ENCODE data around the gene CD22. TPM values are rescaled to one million over a fixed set of nuclear protein-coding genes. Genes with fewer than 3 reads are reported as not detected.

The CD22 gene
- total RNA-seq, 3 donors from 2014 or later (not counting 1 experiment from before 2014, with no cell fraction given) = 4.3 to 7.0 (median 6.0) TPM

DNA sequence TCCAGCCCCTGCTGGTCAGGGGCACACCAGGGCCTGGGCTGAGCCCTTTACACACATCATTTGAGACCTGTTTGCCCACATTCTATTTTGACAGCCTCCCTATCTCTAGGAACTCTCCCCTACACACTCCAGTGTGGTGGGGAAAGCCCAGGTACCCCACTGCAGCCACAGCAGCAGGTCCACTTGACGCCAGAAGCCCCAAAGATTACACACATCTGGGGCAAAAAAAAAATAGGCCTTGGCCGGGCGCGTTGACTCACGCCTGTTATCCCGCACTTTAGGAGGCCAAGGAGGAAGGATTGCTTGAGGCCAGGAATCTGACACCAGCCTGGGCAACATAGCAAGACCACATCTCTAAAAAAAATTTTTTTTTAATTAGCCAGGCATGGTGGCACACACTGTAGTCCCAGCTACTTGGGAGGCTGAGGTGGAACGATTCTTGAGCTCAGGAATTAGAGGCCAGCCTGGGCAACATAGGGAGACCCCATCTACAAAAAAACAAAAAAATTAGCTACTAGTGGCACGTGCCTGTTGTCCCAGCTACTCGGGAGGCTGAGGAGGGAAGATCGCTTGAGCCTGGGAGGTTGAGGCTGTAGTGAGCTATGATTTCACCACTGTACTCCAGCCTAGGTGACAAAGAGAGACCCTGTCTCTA, 18.0 kb upstream of the CD22 start:
- Mint-ChIP-seq H3K27ac (no peak overlapping the region), H3K4me3 (no peak overlapping the region), H3K27me3 (ENCODE audit: low read depth in 2 of 2) (peaks cover 0 to 8% of the 10 kb centered on the region in 2 donors), H3K4me1 (no peaks in the 10 kb centered on the region), H3K9me3 (no peaks in the 10 kb centered on the region), H3K36me3 (no peaks in the 10 kb centered on the region)
- Histone ChIP-seq H3K27me3 (ENCODE audit: control insufficient read depth, insufficient read depth, low read length) (no peaks in the 10 kb centered on the region), H3K4me3 (ENCODE audit: low read length) (no peak overlapping the region), H3K4me1 (ENCODE audit: control insufficient read depth, insufficient read depth, low read length) (peaks cover 9% of the 10 kb centered on the region), H3K27ac (ENCODE audit: low read length) (no peak overlapping the region), H3K9me3 (ENCODE audit: control insufficient read depth, insufficient read depth, low read length) (no peaks in the 10 kb centered on the region), H3K36me3 (ENCODE audit: control insufficient read depth, insufficient read depth, low read length) (no peaks in the 10 kb centered on the region)
- ATAC-seq = no peak
- WGBS (ENCODE audit: insufficient coverage) = 87% methylated on average over 9 of the region's 10 CpGs
- TF ChIP-seq, protein P1, sequence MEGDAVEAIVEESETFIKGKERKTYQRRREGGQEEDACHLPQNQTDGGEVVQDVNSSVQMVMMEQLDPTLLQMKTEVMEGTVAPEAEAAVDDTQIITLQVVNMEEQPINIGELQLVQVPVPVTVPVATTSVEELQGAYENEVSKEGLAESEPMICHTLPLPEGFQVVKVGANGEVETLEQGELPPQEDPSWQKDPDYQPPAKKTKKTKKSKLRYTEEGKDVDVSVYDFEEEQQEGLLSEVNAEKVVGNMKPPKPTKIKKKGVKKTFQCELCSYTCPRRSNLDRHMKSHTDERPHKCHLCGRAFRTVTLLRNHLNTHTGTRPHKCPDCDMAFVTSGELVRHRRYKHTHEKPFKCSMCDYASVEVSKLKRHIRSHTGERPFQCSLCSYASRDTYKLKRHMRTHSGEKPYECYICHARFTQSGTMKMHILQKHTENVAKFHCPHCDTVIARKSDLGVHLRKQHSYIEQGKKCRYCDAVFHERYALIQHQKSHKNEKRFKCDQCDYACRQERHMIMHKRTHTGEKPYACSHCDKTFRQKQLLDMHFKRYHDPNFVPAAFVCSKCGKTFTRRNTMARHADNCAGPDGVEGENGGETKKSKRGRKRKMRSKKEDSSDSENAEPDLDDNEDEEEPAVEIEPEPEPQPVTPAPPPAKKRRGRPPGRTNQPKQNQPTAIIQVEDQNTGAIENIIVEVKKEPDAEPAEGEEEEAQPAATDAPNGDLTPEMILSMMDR (IDR thresholded peaks at IDR 0.05) = no peak
- DNase-seq = no peak
- intact Hi-C loops (cut with micrococcal nuclease) = no loop called here

DNA sequence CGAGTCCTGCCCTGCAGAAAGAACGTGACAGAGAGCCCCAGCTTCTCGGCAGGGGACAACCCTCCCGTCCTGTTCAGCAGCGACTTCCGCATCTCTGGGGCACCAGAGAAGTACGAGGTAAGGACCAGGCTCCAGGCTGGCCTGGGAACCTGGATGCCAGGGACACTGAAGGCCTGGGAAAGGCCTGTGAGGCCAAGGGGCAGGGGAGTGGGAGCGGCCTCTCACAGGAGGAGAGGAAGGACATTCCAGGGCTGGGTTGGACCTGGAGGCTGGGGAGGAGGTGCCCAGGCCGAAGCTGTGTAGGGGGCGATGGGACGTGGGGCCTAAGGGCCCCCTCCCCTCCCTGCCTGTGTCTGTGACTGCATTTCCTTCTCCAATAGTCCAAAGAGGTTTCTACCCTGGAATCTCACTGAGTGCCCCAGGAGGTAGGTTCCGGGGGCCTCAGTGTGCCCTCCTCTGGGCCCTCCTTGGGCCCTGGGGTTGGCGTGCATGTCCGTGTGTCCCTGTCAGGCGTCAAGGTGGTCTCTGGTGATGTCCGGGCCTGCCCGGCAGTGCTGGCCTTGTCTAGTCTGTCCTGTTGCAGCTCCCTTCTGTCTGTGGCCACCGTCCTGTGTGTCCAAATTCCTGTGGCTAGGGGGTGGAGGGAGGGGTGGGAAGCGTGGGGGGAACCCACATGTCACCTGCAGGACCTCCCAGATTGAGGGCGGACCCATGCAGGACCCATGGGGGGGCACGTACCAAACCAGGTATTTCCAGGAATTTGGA, 16.9 kb upstream of the CD22 start:
- 87% methylated on average over 21 of the region's 21 CpGs for WGBS (ENCODE audit: insufficient coverage)
- no peaks in the 10 kb centered on the region for H3K4me1 Mint-ChIP-seq

DNA sequence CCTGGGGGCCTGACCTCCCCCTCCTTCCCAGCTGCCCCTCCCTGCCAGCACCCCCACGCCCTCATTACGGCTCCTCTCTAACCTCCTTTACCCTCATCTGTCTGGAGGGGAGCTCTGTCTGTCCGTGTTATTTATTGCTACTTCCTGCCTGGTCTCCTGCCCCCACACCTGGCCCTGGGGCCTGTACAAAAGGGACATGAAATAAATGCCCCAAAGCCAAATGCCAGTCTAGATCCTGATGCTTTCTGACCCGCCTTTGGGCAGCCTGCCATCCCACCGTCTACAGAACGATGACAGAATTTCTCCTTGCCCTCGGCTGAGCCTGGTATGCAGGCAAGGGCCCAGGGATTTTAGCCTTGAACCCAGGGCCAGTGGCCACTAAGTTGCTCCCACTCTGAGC, 15.4 kb upstream of the CD22 start:
- no peak for DNase-seq

More for the DNA sequence above, 16.9 kb upstream of the CD22 start:
- DNase-seq = no peak
- Mint-ChIP-seq H3K4me3 (no peak overlapping the region), H3K27me3 (ENCODE audit: low read depth in 2 of 2) (peaks cover 0 to 8% of the 10 kb centered on the region in 2 donors), H3K9me3 (no peaks in the 10 kb centered on the region), H3K36me3 (no peaks in the 10 kb centered on the region), H3K27ac (no peak overlapping the region)
- TF ChIP-seq, protein P1 (IDR thresholded peaks at IDR 0.05) = no peak
- Histone ChIP-seq H3K9me3 (ENCODE audit: control insufficient read depth, insufficient read depth, low read length) (no peaks in the 10 kb centered on the region), H3K36me3 (ENCODE audit: control insufficient read depth, insufficient read depth, low read length) (no peaks in the 10 kb centered on the region), H3K27ac (ENCODE audit: low read length) (no peak overlapping the region), H3K4me1 (ENCODE audit: control insufficient read depth, insufficient read depth, low read length) (peaks cover 12% of the 10 kb centered on the region), H3K27me3 (ENCODE audit: control insufficient read depth, insufficient read depth, low read length) (no peaks in the 10 kb centered on the region), H3K4me3 (ENCODE audit: low read length) (no peak overlapping the region)
- ATAC-seq = no peak
- intact Hi-C loops (cut with micrococcal nuclease) = no loop called here

More for the DNA sequence above, 15.4 kb upstream of the CD22 start:
- TF ChIP-seq, protein P1 (IDR thresholded peaks at IDR 0.05) = no peak
- Mint-ChIP-seq H3K9me3 (no peaks in the 10 kb centered on the region), H3K36me3 (no peaks in the 10 kb centered on the region), H3K4me3 (no peak overlapping the region), H3K27me3 (ENCODE audit: low read depth in 2 of 2) (peaks cover 0 to 9% of the 10 kb centered on the region in 2 donors), H3K4me1 (peaks cover 0 to 2% of the 10 kb centered on the region in 2 donors), H3K27ac (no peak overlapping the region)
- no peaks in the 10 kb centered on the region for H3K9me3 ChIP-seq (ENCODE audit: control insufficient read depth, insufficient read depth, low read length)
- H3K36me3 ChIP-seq (ENCODE audit: control insufficient read depth, insufficient read depth, low read length) = no peaks in the 10 kb centered on the region
- H3K27me3 ChIP-seq (ENCODE audit: control insufficient read depth, insufficient read depth, low read length) = no peaks in the 10 kb centered on the region
- H3K4me3 ChIP-seq (ENCODE audit: low read length) = no peak overlapping the region
- no peak overlapping the region for H3K27ac ChIP-seq (ENCODE audit: low read length)
- intact Hi-C loops (cut with micrococcal nuclease) = no loop called here
- peaks cover 24% of the 10 kb centered on the region for H3K4me1 ChIP-seq (ENCODE audit: control insufficient read depth, insufficient read depth, low read length)
- WGBS (ENCODE audit: insufficient coverage) = 30% methylated on average over 7 of the region's 7 CpGs
- no peak for ATAC-seq
